HepG2 (cell line): ENCODE data around the gene SERPINB1. TPM values are rescaled to one million over a fixed set of nuclear protein-coding genes. Genes with fewer than 3 reads are reported as not detected.

Experiments used
- ATAC-seq: fragments of 200-7000 bp; cut with Tn5 transposase; 3 replicates; pipeline ENCODE4 v1.9.1; 2020; ENCODE audit warnings: mild to moderate bottlenecking, moderate library complexity
- BruUV-seq: library from RNA; stranded (reverse); fragments of 400-500 nt; replicated peaks from 2 replicates; lab custom pipeline; 2021; lab: Mats Ljungman, UMichigan
- CTCF ChIA-PET: fragments of 300-600 bp; formaldehyde crosslinking; extraction: SDS; loops from one replicate; lab custom pipeline; 2021; ENCODE audit warnings: low total read pairs, inconsistent platforms, low intra/inter-chr PET ratio; lab: Yijun Ruan, JAX
- POLR2A ChIA-PET: fragments of 350-600 bp; sonication (Branson Sonifier 250); formaldehyde crosslinking; loops from one replicate; lab custom pipeline; 2020; ENCODE audit warnings: antibody characterized with exemption, inconsistent platforms; lab: Yijun Ruan, JAX
- DNase-seq: peaks from one replicate; pipeline ENCODE4 v3.0.0-alpha.2; 2015; ENCODE audit warnings: low spot score
- FAIRE-seq: peaks from 3 replicates; lab custom pipeline; 2011; peaks lifted over from hg19 to GRCh38; lab: Jason Lieb, UNC
- H2AFZ ChIP-seq: one replicate; pipeline ENCODE4 v1.6.1; 2011; ENCODE audit warnings: low read length, inconsistent platforms
- H3K27ac ChIP-seq: fragments of 300-600 bp; 3 replicates; pipeline ENCODE4 v1.8.0; 2011; ENCODE audit warnings: mixed run types, mild to moderate bottlenecking, mixed read lengths, low read length, inconsistent platforms; ENCODE audit not compliant: insufficient read depth; ENCODE audit errors: extremely low read length
- H3K27me3 ChIP-seq, 2 experiments: fragments of 200-600 bp in 1 of 2; 2 replicates in 1 of 2; 3 replicates in 1 of 2; pipeline versions ENCODE4 v1.6.0 to v1.8.0; 2011; ENCODE audit warnings: low read length in 2 of 2, mild to moderate bottlenecking in 2 of 2, moderate library complexity in 2 of 2, inconsistent platforms in 1 of 2; ENCODE audit not compliant: insufficient read depth in 2 of 2, control insufficient read depth in 1 of 2
- H3K36me3 ChIP-seq, 2 experiments: fragments of 200-600 bp in 1 of 2; replicated peaks in 1 of 2; 2 replicates in 1 of 2; 3 replicates in 1 of 2; pipeline versions ENCODE4 v1.5.1 to v1.8.0; 2011; ENCODE audit warnings: low read length in 2 of 2, inconsistent platforms in 1 of 2; ENCODE audit not compliant: insufficient read depth in 2 of 2, control insufficient read depth in 1 of 2
- H3K4me1 ChIP-seq: 2 replicates; pipeline ENCODE4 v1.5.1; 2012; ENCODE audit warnings: low read length, inconsistent platforms; ENCODE audit not compliant: insufficient read depth
- H3K4me2 ChIP-seq: 2 replicates; pipeline ENCODE4 v1.6.0; 2011; ENCODE audit warnings: low read depth, low read length, inconsistent platforms
- H3K4me3 ChIP-seq, 3 experiments: fragments of 200-600 bp in 1 of 3; sonication (generic), shearing (Covaris generic) in 1 of 3; replicated peaks in 1 of 3; 2 replicates each; pipeline ENCODE4 v1.5.1; 2011 to 2016; ENCODE audit warnings: low read length in 3 of 3, inconsistent platforms in 2 of 3, low read depth in 2 of 3, mild to moderate bottlenecking in 2 of 3, control low read depth in 1 of 3, mixed read lengths in 1 of 3; ENCODE audit not compliant: insufficient read depth in 1 of 3
- H3K79me2 ChIP-seq: one replicate; pipeline ENCODE4 v1.6.1; 2011; ENCODE audit warnings: low read length, inconsistent platforms; ENCODE audit not compliant: insufficient read depth
- H3K9ac ChIP-seq: 2 replicates; pipeline ENCODE4 v1.6.0; 2011; ENCODE audit warnings: mild to moderate bottlenecking, low read depth, low read length, inconsistent platforms; ENCODE audit not compliant: insufficient read depth
- H3K9me3 ChIP-seq: 2 replicates; pipeline ENCODE4 v1.5.1; 2012; ENCODE audit warnings: mild to moderate bottlenecking, low read length
- H4K20me1 ChIP-seq: 2 replicates; pipeline ENCODE4 v1.6.0; 2011; ENCODE audit warnings: inconsistent platforms, mild to moderate bottlenecking, low read length, moderate library complexity; ENCODE audit not compliant: insufficient read depth
- DNMT3B ChIP-seq: conservative IDR thresholded peaks from 2 replicates; pipeline ENCODE4 v1.6.1; 2016; ENCODE audit warnings: missing biosample characterization, control low read depth
- FOXP1 ChIP-seq, 2 experiments: fragments of 450-650 bp in 1 of 2; IDR thresholded peaks; 2 replicates each; pipeline ENCODE4 v1.6.1; 2017 to 2018; ENCODE audit warnings: antibody characterized with exemption in 1 of 2
- HOXA9 ChIP-seq: sonication (generic); formaldehyde crosslinking; IDR thresholded peaks from 2 replicates; pipeline ENCODE4 v1.8.1; 2022; ENCODE audit warnings: missing genetic modification reagents, mild to moderate bottlenecking, moderate library complexity, borderline replicate concordance
- NCOR1 ChIP-seq: fragments of 200-600 bp; sonication (generic); IDR thresholded peaks from 2 replicates; pipeline ENCODE4 v1.7.0; 2017; ENCODE audit warnings: antibody characterized with exemption, low read length, borderline replicate concordance
- SIX1 ChIP-seq: sonication (generic); formaldehyde crosslinking; IDR thresholded peaks from 2 replicates; pipeline ENCODE4 v1.4.0; 2020; ENCODE audit warnings: missing genetic modification reagents, borderline replicate concordance
- STAT6 ChIP-seq: sonication (generic); formaldehyde crosslinking; IDR thresholded peaks from 2 replicates; pipeline ENCODE4 v1.4.0; 2020; ENCODE audit warnings: missing genetic modification reagents, mild to moderate bottlenecking, borderline replicate concordance
- ZNF354B ChIP-seq: sonication (generic); formaldehyde crosslinking; IDR thresholded peaks from 2 replicates; pipeline ENCODE4 v1.8.0; 2022; ENCODE audit warnings: mild to moderate bottlenecking, missing genetic modification reagents
- WGBS: methylation state at CpG from one replicate; pipeline ENCODE4 v1.1.6; 2017; ENCODE audit warnings: low lambda C conversion rate; 5-methylcytosine and 5-hydroxymethylcytosine counted together
- in situ Hi-C: cut with HindIII; loops from 2 replicates; pipeline ENCODE4 v1.10.0; 2017; ENCODE audit warnings: low pct_unique_long_range_greater_than_20kb; ENCODE audit not compliant: extremely low pct_ligation_motif_present
- intact Hi-C: fragments of 100-400 bp; cut with micrococcal nuclease; formaldehyde crosslinking; loops from one replicate; pipeline ENCODE4 v1.10.0; 2022; ENCODE audit not compliant: unreplicated experiment
- polyA plus RNA-seq, 8 experiments: library from polyadenylated mRNA; depleted of rRNA in 3 of 8; stranded (reverse) in 7 of 8; unstranded in 1 of 8; fragments of >200 nt; fragmentation: Illumina TruSeq in 4 of 8; extraction: Trizol in 4 of 8; gene quantifications; 2 replicates each; pipeline versions ENCODE4 v1.2.1 to v1.2.3, GENCODE V29; 2011 to 2016; ENCODE audit warnings: low read depth in 4 of 8, missing spikeins in 1 of 8, mixed read lengths in 1 of 8; ENCODE audit not compliant: insufficient read depth in 1 of 8
- total RNA-seq, 5 experiments: library from RNA; depleted of rRNA; stranded (reverse); fragments of >200 nt; fragmentation: Illumina TruSeq; extraction: Trizol; gene quantifications; 2 replicates each; pipeline ENCODE4 v1.2.3, GENCODE V29; 2016; ENCODE audit warnings: low read depth in 1 of 5
- TF ChIP-seq, protein P1 (sequence below): sonication (generic); formaldehyde crosslinking; IDR thresholded peaks from 2 replicates; pipeline ENCODE4 v1.5.0; 2020; ENCODE audit warnings: missing genetic modification reagents
- TF ChIP-seq, protein P2 (sequence below): sonication (generic); formaldehyde crosslinking; IDR thresholded peaks from 2 replicates; pipeline ENCODE4 v1.4.0; 2020; ENCODE audit warnings: missing genetic modification reagents

The SERPINB1 gene
- total and polyA plus RNA-seq, 2 of the 13 experiments (the other 11 are each of a cell fraction or from before 2014, with no cell fraction given) = 41.4 to 60.5 TPM

DNA sequence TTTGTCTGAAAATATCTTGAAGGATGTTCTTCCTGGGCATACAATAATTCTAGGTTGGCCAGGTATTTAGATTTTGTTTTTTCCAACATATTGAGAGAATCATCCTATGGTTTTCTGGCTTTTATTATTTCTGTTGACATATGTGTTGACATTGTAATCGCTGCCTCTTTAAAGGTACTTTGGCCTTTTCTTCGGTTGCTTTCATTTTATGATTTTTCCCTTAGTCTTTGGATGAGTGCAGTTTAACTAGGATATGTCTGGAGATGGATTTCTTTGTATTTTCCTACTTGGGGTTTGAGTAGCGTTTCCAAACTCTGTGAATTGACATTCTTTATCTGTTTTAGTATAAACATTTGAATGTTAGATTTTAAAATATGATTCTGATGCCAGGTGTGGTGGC lies 11.5 kb downstream of the SERPINB1 start:
- ChIA-PET CTCF (no interaction called here), POLR2A (no interaction called here)
- peaks cover 8% of the 10 kb centered on the region for H3K4me1 ChIP-seq
- no peak overlapping the region for H3K4me2 ChIP-seq
- BruUV-seq = no TSS peak
- ATAC-seq (no peak), FAIRE-seq (no peak), DNase-seq (no peak)
- TF ChIP-seq FOXP1 (IDR thresholded peaks at IDR 0.05) = no peak
- 0 out of 2 replicates have a peak, but pooled peaks have one; percentile 7 for TF ChIP-seq FOXP1 (CRISPR knock-in tag; IDR thresholded peaks at IDR 0.05)
- TF ChIP-seq, protein P1, sequence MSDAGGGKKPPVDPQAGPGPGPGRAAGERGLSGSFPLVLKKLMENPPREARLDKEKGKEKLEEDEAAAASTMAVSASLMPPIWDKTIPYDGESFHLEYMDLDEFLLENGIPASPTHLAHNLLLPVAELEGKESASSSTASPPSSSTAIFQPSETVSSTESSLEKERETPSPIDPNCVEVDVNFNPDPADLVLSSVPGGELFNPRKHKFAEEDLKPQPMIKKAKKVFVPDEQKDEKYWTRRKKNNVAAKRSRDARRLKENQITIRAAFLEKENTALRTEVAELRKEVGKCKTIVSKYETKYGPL (CRISPR knock-in tag) = no peak
- TF ChIP-seq, protein P2, sequence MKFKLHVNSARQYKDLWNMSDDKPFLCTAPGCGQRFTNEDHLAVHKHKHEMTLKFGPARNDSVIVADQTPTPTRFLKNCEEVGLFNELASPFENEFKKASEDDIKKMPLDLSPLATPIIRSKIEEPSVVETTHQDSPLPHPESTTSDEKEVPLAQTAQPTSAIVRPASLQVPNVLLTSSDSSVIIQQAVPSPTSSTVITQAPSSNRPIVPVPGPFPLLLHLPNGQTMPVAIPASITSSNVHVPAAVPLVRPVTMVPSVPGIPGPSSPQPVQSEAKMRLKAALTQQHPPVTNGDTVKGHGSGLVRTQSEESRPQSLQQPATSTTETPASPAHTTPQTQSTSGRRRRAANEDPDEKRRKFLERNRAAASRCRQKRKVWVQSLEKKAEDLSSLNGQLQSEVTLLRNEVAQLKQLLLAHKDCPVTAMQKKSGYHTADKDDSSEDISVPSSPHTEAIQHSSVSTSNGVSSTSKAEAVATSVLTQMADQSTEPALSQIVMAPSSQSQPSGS (CRISPR knock-in tag) = no peak
- peak; percentile 39; the same call in 1 of the 2 replicates for TF ChIP-seq SIX1 (CRISPR knock-in tag)
- no peak for TF ChIP-seq DNMT3B (CRISPR knock-in tag)
- 0 out of 2 replicates have a peak, but pooled peaks have one; percentile 48 for TF ChIP-seq STAT6
- TF ChIP-seq ZNF354B = no peak
- no peak for TF ChIP-seq NCOR1
- TF ChIP-seq HOXA9 (CRISPR knock-in tag) = no peak
- H4K20me1 ChIP-seq = no peaks in the 10 kb centered on the region
- H3K9ac ChIP-seq = no peak overlapping the region
- no peak overlapping the region for H3K27ac ChIP-seq
- H2AFZ ChIP-seq = no peak overlapping the region
- intact Hi-C loops (no loop called here), in situ Hi-C loops (no loop called here)
- peaks cover 0 to 12% of the 10 kb centered on the region in 2 experiments; a peak in 3 of 5 replicates for H3K36me3 ChIP-seq
- H3K79me2 ChIP-seq = no peaks in the 10 kb centered on the region
- WGBS = 50% methylated on average over 3 of the region's 3 CpGs
- H3K27me3 ChIP-seq = no peaks in the 10 kb centered on the region
- no peaks in the 10 kb centered on the region for H3K9me3 ChIP-seq
- no peak overlapping the region for H3K4me3 ChIP-seq
